GM12801 (cell line): Measurements from ENCODE around the gene RESF1.

Source experiments
- TF ChIP-seq, protein P1 (sequence below): IDR thresholded peaks from one replicate; pipeline ENCODE4 v1.5.1; 2011; ENCODE audit warnings: control low read depth; ENCODE audit not compliant: insufficient read length; ENCODE audit errors: extremely low read depth

The RESF1 gene

DNA sequence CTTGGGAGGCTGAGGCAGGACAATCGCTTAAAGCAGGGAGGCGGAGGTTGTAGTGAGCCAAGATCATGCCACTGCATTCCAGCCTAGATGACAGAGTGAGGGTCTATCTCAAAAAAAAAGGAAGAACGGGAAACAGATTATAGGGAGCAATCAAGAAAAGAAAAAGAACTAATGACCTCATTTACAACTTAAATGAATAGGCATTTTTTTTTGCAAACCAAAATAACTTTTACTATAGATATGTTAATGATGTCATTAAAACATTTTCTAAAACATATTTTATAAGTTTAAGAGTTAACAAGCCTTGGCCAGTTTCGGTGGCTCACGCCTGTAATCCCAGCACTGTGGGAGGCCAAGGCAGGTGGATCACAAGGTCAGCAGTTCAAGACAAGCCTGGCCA lies 6.8 kb upstream of the RESF1 start:
- TF ChIP-seq, protein P1, sequence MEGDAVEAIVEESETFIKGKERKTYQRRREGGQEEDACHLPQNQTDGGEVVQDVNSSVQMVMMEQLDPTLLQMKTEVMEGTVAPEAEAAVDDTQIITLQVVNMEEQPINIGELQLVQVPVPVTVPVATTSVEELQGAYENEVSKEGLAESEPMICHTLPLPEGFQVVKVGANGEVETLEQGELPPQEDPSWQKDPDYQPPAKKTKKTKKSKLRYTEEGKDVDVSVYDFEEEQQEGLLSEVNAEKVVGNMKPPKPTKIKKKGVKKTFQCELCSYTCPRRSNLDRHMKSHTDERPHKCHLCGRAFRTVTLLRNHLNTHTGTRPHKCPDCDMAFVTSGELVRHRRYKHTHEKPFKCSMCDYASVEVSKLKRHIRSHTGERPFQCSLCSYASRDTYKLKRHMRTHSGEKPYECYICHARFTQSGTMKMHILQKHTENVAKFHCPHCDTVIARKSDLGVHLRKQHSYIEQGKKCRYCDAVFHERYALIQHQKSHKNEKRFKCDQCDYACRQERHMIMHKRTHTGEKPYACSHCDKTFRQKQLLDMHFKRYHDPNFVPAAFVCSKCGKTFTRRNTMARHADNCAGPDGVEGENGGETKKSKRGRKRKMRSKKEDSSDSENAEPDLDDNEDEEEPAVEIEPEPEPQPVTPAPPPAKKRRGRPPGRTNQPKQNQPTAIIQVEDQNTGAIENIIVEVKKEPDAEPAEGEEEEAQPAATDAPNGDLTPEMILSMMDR: no peak

DNA sequence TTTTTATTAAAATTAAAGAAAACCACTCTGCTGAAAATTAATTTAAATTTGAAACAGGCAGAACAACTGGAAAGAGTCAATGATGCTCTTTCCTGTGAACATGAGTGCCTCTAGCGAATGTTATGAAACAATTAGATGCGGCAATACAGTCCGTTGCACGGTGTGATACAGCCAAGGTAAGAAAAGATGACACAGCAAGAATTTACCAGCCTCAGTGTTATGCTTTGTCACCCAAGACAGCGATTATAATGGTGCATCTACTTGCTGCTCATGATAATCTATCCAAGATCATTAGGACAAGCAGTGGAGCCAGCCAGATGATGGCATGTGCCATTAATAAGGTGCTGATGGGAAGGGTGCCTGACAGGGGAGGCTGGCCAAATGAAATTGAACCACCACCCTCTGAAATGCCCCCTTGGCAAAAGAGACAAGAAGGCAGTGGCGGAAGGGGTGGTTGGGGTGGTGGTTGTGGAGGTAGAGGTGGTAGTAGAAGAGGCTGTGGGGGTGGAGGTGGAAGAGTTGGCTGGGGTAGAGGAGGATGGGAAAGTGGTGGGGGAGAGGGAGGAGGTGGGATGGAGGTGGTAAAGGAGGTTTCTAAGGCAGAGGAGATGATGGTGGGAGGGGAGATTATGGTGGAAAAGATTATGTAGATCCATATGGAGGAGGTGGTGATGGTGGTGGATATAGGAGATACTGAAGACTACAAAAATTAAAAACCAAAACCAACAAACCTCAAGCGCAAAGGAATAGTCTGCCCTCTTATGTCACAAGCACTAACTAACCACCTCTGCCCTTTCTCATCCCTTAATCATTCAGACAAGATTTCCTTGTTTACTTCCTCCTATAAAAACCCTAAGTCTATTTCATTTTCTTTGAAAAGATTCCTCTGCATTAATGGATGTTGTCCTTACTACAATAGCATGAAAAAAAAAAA lies 4.0 kb upstream of the RESF1 start:
- TF ChIP-seq, protein P1: no peak

DNA sequence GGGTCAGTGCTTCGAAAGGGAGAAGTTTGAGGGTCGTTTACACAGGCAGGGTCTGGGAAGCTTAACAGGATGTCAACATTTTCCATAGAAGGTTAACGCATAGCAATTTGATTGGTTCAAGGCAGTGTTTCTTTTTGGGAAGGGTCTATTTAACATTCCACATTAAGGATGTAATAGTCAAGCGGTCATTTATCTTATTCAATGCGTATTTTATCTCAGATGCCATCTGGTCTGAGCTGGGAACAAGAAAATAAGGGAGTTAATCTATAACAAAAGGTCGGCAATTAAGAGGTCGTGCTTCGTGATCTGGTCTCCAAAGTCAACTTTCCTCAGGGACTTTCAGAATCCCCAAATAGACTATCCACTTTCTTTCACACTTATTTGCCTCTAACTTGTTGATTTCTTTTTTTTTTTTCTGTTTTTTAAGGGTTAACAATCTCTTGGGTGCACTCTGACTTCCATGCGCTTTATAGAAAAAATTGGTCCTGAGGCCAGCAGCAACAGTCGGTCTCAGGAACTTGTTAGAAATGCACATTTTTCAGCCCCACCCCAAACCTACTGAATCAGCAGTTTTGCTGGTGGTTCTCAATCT lies 550 bp upstream of the RESF1 start:
- TF ChIP-seq, protein P1: no peak

DNA sequence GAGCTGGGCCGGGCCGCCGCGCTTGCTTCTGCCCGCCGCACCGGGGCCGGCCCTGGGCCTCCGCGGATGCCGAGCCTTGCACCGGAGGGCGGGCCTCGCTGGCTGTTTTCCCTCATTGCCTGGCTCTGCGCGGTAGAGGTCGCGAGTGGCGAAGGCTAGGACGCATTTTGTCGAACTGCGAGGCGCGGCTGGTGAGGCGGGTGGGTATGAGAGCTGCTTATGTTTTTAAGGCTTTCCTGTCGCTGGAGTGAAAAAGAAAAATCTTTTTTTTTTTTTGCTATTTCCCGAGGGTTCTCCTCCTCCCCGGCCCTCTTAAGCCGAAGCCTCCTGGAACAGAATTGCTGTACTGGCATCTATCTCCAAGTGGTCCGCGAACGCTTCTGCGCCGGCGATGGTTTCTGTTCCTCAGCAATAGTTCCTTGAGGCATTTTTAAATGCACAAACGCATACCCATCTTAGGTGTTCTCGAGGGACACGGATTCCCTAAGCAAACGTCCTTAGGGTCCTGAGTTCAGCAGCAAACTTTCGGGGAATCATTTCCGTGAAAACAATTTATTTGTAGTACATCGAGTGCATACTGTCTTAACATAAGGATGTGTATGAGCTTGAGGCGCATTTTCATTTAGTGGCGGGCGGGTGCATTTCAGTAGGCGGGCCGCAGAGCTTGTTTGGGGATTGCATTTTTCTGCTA lies 631 bp downstream of the RESF1 start:
- TF ChIP-seq, protein P1: no peak

DNA sequence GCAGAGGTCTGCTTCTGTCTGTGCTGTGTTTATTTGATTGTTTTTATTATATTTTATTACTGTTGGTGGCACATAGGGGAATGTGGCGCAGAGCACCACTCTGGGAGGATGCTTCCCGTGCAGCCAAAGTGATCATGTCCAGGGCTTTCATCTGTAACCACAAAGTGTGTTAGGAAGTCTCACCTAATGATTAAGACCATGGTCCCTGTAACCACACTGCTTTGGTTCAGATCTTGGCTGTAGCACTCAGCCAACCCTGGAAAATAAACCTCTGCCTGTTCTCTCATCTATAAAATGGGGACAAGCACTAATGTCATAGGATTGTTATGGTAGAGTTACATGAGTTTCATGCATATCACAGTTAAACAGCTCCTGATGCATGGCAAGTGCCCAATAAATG lies 1.9 kb downstream of the RESF1 start:
- TF ChIP-seq, protein P1: no peak

DNA sequence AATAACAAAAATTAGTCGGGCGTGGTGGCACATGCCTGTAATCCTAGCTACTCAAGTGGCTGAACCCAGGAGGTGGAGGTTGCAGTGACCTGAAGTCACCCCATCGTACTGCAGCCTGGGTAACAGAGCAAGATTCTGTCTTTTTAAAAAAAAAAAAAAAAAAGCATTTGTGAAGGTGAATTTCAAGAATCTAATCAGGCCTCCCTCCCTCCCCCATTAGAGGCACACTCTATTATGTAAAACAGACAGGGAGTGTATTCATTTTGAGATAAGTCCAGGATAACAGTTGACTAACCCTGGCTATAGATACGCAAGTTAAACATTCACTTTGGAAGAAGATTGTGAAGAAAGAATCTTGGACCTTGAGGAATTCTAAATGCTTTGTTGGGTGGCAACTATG lies 2.9 kb downstream of the RESF1 start:
- TF ChIP-seq, protein P1: no peak

DNA sequence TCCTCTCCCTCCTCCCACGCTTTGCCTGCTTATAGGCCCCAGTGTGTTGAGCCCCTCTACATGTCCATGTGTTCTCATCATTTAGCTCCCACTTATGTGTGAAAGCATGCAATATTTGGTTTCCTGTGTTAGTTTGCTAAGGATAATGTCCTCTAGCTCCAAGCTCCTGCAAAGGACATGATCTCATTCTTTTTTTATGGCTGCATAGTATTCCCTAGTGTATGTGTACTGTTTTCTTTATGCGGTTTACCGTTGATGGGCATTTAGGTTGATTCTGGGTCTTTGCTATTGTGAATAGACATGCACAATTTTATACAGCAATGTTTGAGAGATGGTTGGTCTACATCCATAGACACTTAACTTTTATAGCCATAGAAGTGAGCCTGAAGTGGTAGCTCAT lies 5.1 kb downstream of the RESF1 start:
- TF ChIP-seq, protein P1: no peak
